Endothelial cell of umbilical vein (primary cell): ENCODE measurements around the gene NYAP2. TPM values are rescaled to one million over a fixed set of nuclear protein-coding genes. Genes with fewer than 3 reads are reported as not detected.

Experiments
- BruUV-seq: library from RNA; stranded (reverse); fragments of 400-500 nt; replicated peaks from 2 replicates; lab custom pipeline; 2021; lab: Mats Ljungman, UMichigan
- CTCF ChIA-PET: fragments of 300-600, 350-600 bp; sonication (Branson Sonifier 250); formaldehyde crosslinking; loops from one replicate; lab custom pipeline; 2021; ENCODE audit warnings: antibody characterized with exemption, inconsistent platforms; lab: Charles Lee
- POLR2A ChIA-PET: fragments of 300-600, 350-600 bp; sonication (Branson Sonifier 250); formaldehyde crosslinking; loops from one replicate; lab custom pipeline; 2021; ENCODE audit warnings: antibody characterized with exemption, inconsistent platforms; lab: Charles Lee
- DNase-seq: peaks from one replicate; pipeline ENCODE4 v3.0.0-alpha.2; 2011; ENCODE audit warnings: low read depth, low spot score
- FAIRE-seq: peaks from 2 replicates; lab custom pipeline; 2011; peaks lifted over from hg19 to GRCh38; lab: Jason Lieb, UNC
- H2AFZ ChIP-seq: 2 replicates; pipeline ENCODE4 v1.6.0; 2012; ENCODE audit warnings: low read depth, low read length, control low read depth, inconsistent platforms
- H3K27ac ChIP-seq: 2 replicates; pipeline ENCODE4 v1.5.1; 2011; ENCODE audit warnings: low read depth, mild to moderate bottlenecking, control low read depth, low read length, moderate library complexity; ENCODE audit not compliant: insufficient read depth
- H3K27me3 ChIP-seq, 2 experiments: 2 replicates each; pipeline versions ENCODE4 v1.6.0 to v1.6.1; 2011; ENCODE audit warnings: low read length in 2 of 2, mixed read lengths in 1 of 2; ENCODE audit not compliant: control insufficient read depth in 2 of 2, insufficient read depth in 2 of 2
- H3K36me3 ChIP-seq, 2 experiments: 2 replicates in 1 of 2; 3 replicates in 1 of 2; pipeline ENCODE4 v1.5.1; 2011; ENCODE audit warnings: low read length in 2 of 2, mild to moderate bottlenecking in 1 of 2, moderate library complexity in 1 of 2; ENCODE audit not compliant: control insufficient read depth in 2 of 2, insufficient read depth in 2 of 2; ENCODE audit errors: extremely low read depth in 1 of 2
- H3K4me1 ChIP-seq: 3 replicates; pipeline ENCODE4 v1.5.1; 2011; ENCODE audit warnings: mild to moderate bottlenecking, low read length; ENCODE audit not compliant: control insufficient read depth, insufficient read depth; ENCODE audit errors: extremely low read depth
- H3K4me2 ChIP-seq: 2 replicates; pipeline ENCODE4 v1.6.1; 2011; ENCODE audit warnings: low read length, control low read depth, mixed read lengths; ENCODE audit not compliant: insufficient read depth
- H3K4me3 ChIP-seq, 3 experiments: fragments of 200-600 bp in 1 of 3; sonication (generic), shearing (Covaris generic) in 1 of 3; replicated peaks in 1 of 3; 2 replicates each; pipeline ENCODE4 v1.5.1; 2011 to 2016; ENCODE audit warnings: control low read depth in 3 of 3, low read length in 3 of 3, mild to moderate bottlenecking in 2 of 3, inconsistent platforms in 1 of 3, low read depth in 1 of 3, moderate library complexity in 1 of 3; ENCODE audit not compliant: insufficient read depth in 1 of 3
- H3K79me2 ChIP-seq: 2 replicates; pipeline ENCODE4 v1.6.0; 2012; ENCODE audit warnings: low read length, inconsistent platforms; ENCODE audit not compliant: control insufficient read depth, insufficient read depth
- H3K9ac ChIP-seq: replicated peaks from 2 replicates; pipeline ENCODE3; 2011; ENCODE audit warnings: low read length, control low read depth; ENCODE audit not compliant: insufficient read depth; ENCODE audit errors: extremely low read depth
- H3K9me1 ChIP-seq: replicated peaks from 3 replicates; pipeline ENCODE4 v1.6.0; 2011; ENCODE audit warnings: mild to moderate bottlenecking, low read length; ENCODE audit not compliant: control insufficient read depth, insufficient read depth; ENCODE audit errors: extremely low read depth
- H3K9me3 ChIP-seq: replicated peaks from 2 replicates; pipeline ENCODE4 v1.5.1; 2012; ENCODE audit warnings: low read length, inconsistent platforms; ENCODE audit not compliant: control insufficient read depth, insufficient read depth
- H4K20me1 ChIP-seq: replicated peaks from 2 replicates; pipeline ENCODE3; 2011; ENCODE audit warnings: mild to moderate bottlenecking, low read length; ENCODE audit not compliant: control insufficient read depth, insufficient read depth; ENCODE audit errors: extremely low read depth
- EZH2 ChIP-seq: IDR thresholded peaks from 2 replicates; pipeline ENCODE4 v1.6.1; 2012; ENCODE audit warnings: borderline replicate concordance, low read depth, mild to moderate bottlenecking, moderate library complexity, low read length, inconsistent platforms; ENCODE audit not compliant: severe bottlenecking
- FOS ChIP-seq: IDR thresholded peaks from 2 replicates; pipeline ENCODE4 v1.6.1; 2011; ENCODE audit warnings: mild to moderate bottlenecking, low read length, moderate library complexity, borderline replicate concordance; ENCODE audit not compliant: insufficient read depth
- GATA2 ChIP-seq: IDR thresholded peaks from 2 replicates; pipeline ENCODE4 v1.7.0; 2011; ENCODE audit warnings: low read depth, mild to moderate bottlenecking, moderate library complexity, mixed read lengths, low read length; ENCODE audit not compliant: insufficient read length, insufficient read depth
- JUN ChIP-seq: IDR thresholded peaks from 2 replicates; pipeline ENCODE4 v1.6.1; 2011; ENCODE audit warnings: borderline replicate concordance, low read depth; ENCODE audit not compliant: insufficient read length, insufficient read depth
- MYC ChIP-seq: IDR thresholded peaks from one replicate; pipeline ENCODE4 v1.6.1; 2011; ENCODE audit warnings: mild to moderate bottlenecking, low read depth, low read length
- POLR2A ChIP-seq: IDR thresholded peaks from 2 replicates; pipeline ENCODE4 v1.6.1; 2012; ENCODE audit warnings: low read depth, mild to moderate bottlenecking, control low read depth, low read length
- POLR2AphosphoS5 ChIP-seq: IDR thresholded peaks from 2 replicates; pipeline ENCODE4 v1.6.1; 2012; ENCODE audit warnings: low read depth, mild to moderate bottlenecking, control low read depth, low read length, moderate library complexity; ENCODE audit not compliant: insufficient read depth
- dilution Hi-C: fragments of 300-500 bp; cut with MboI; formaldehyde crosslinking; loops from one replicate; pipeline ENCODE4 v1.15.0; 2019; ENCODE audit warnings: low sequenced_read_pairs; ENCODE audit not compliant: extremely low pct_ligation_motif_present
- intact Hi-C: fragments of 100-400 bp; cut with micrococcal nuclease; formaldehyde crosslinking; loops from one replicate; pipeline ENCODE4 v1.10.0; 2022
- polyA plus RNA-seq, 4 experiments: library from polyadenylated mRNA; depleted of rRNA in 3 of 4; stranded (reverse) in 3 of 4; unstranded in 1 of 4; fragments of >200 nt; gene quantifications; 2 replicates each; pipeline versions ENCODE4 v1.2.1 to v1.2.3, GENCODE V29; 2011 to 2012; ENCODE audit warnings: missing spikeins in 1 of 4
- total RNA-seq: library from RNA; stranded (reverse); gene quantifications from 2 replicates; pipeline ENCODE4 v1.2.3, GENCODE V29; 2021
- TF ChIP-seq, protein P1 (sequence below), 2 donors: IDR thresholded peaks; 1 replicate in 1 of 2; 2 replicates in 1 of 2; pipeline ENCODE4 v1.5.1; 2011; ENCODE audit warnings: low read length in 2 of 2, mild to moderate bottlenecking in 2 of 2, moderate library complexity in 2 of 2, control low read depth in 1 of 2, inconsistent platforms in 1 of 2, low read depth in 1 of 2; ENCODE audit not compliant: insufficient read depth in 1 of 2; ENCODE audit errors: extremely low read depth in 1 of 2
- TF ChIP-seq, protein P2 (sequence below): IDR thresholded peaks from 2 replicates; pipeline ENCODE4 v1.6.1; 2011; ENCODE audit not compliant: insufficient read depth, insufficient read length

Gene NYAP2
- total and polyA plus RNA-seq, 2 donors (not counting 3 experiments of a cell fraction or from before 2014, with no cell fraction given) = not detected

DNA sequence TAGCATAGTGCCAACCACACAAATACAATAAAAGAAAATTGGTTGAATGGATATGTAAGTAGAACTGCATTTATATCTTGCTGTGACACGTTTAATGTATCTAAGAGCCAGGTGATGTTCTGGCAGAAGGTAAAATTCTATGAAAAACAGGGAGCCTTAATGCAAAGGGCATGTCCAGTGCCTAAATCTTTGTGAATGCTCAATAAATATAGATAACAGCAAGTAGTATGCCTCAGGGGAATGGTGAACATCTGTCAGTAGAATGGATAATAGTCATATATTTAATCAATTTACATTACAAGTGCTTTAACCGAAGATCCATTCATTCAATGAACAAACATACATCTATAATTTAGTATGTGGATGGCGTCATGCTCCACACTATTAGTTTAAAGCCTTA, 43.7 kb upstream of the NYAP2 start:
- FAIRE-seq = no peak

More for the DNA sequence above, 43.7 kb upstream of the NYAP2 start:
- Histone ChIP-seq H3K9ac (no peak overlapping the region), H3K36me3 (no peaks in the 10 kb centered on the region), H4K20me1 (no peaks in the 10 kb centered on the region), H3K27me3 (no peaks in the 10 kb centered on the region), H3K4me2 (no peak overlapping the region), H3K4me3 (no peak overlapping the region), H3K4me1 (no peaks in the 10 kb centered on the region), H2AFZ (no peak overlapping the region), H3K79me2 (no peaks in the 10 kb centered on the region), H3K9me3 (no peaks in the 10 kb centered on the region), H3K27ac (no peak overlapping the region), H3K9me1 (no peaks in the 10 kb centered on the region)
- CTCF ChIA-PET = no interaction called here
- TF ChIP-seq MYC (no peak), FOS (no peak), POLR2AphosphoS5 (no peak), POLR2A (no peak), JUN (no peak), EZH2 (no peak), GATA2 (no peak)
- TF ChIP-seq, protein P1, sequence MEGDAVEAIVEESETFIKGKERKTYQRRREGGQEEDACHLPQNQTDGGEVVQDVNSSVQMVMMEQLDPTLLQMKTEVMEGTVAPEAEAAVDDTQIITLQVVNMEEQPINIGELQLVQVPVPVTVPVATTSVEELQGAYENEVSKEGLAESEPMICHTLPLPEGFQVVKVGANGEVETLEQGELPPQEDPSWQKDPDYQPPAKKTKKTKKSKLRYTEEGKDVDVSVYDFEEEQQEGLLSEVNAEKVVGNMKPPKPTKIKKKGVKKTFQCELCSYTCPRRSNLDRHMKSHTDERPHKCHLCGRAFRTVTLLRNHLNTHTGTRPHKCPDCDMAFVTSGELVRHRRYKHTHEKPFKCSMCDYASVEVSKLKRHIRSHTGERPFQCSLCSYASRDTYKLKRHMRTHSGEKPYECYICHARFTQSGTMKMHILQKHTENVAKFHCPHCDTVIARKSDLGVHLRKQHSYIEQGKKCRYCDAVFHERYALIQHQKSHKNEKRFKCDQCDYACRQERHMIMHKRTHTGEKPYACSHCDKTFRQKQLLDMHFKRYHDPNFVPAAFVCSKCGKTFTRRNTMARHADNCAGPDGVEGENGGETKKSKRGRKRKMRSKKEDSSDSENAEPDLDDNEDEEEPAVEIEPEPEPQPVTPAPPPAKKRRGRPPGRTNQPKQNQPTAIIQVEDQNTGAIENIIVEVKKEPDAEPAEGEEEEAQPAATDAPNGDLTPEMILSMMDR (IDR thresholded peaks at IDR 0.05; ENCODE audit: extremely low read depth in 1 of 2, insufficient read depth in 1 of 2, low read depth in 1 of 2, low read length in 2 of 2) = no peak
- TF ChIP-seq, protein P2, sequence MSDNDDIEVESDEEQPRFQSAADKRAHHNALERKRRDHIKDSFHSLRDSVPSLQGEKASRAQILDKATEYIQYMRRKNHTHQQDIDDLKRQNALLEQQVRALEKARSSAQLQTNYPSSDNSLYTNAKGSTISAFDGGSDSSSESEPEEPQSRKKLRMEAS = no peak
- no TSS peak for BruUV-seq
- POLR2A ChIA-PET = no interaction called here
- dilution Hi-C loops = no loop called here
- no peak for DNase-seq
- intact Hi-C loops = no loop called here
